Limb (tissue), 2 donors: Measurements from ENCODE around the gene ABHD14A.
A peak's percentile ranks its signal among the peaks of the same experiment; 100 is the strongest.

Source experiments
- DNase-seq, 2 donors: peaks; one replicate each; pipeline ENCODE4 v3.0.0-alpha.2; 2016; ENCODE audit errors: extremely low spot score in 2 of 2

The ABHD14A gene

GRCh38 chr3:51994530-51994929, 19.7 kb downstream of the ABHD14A start:
- no peak for DNase-seq

- DNase-seq, result peak; percentile 95
These were observed 20.7 kb downstream of the ABHD14A start, which contains the start of gene RPL29 for GRCh38 chr3:51995346-51996163. TSS of gene RPL29 (minus strand) at chr3:51995895. CDS start at chr3:51995461, 434 bp downstream.

GRCh38 chr3:51997172-51997571, 22.3 kb downstream of the ABHD14A start:
- DNase-seq, result no peak

GRCh38 chr3:51997935-51998596, 23.2 kb downstream of the ABHD14A start:
- no peak for DNase-seq

- DNase-seq, result no peak
These were observed 23.9 kb downstream of the ABHD14A start for GRCh38 chr3:51998774-51999173.

GRCh38 chr3:51999846-52000245, 25.0 kb downstream of the ABHD14A start:
- DNase-seq, result no peak

GRCh38 chr3:52001443-52001974, 26.6 kb downstream of the ABHD14A start:
- peak; percentile 75 to 92 for DNase-seq

GRCh38 chr3:52002748-52003147, 27.9 kb downstream of the ABHD14A start:
- peak in 1 of 2 donors; percentile 46 for DNase-seq

GRCh38 chr3:52004163-52004787, 29.4 kb downstream of the ABHD14A start:
- DNase-seq, result peak; percentile 81 to 84

- DNase-seq, result no peak
These were observed 30.1 kb downstream of the ABHD14A start for GRCh38 chr3:52004906-52005395.

- DNase-seq, result peak; percentile 55 to 76
These were observed 30.7 kb downstream of the ABHD14A start for GRCh38 chr3:52005571-52005986.

GRCh38 chr3:52006017-52006819, 31.4 kb downstream of the ABHD14A start:
- no peak for DNase-seq

- no peak for DNase-seq
These were observed 31.9 kb downstream of the ABHD14A start for GRCh38 chr3:52006820-52007133.

GRCh38 chr3:52007291-52007690, 32.4 kb downstream of the ABHD14A start:
- DNase-seq, result no peak

- no peak for DNase-seq
These were observed 35.6 kb downstream of the ABHD14A start for GRCh38 chr3:52010431-52010830.

GRCh38 chr3:52012699-52013098, 37.8 kb downstream of the ABHD14A start:
- no peak for DNase-seq

GRCh38 chr3:52013802-52014598, 39.1 kb downstream of the ABHD14A start:
- DNase-seq, result no peak

- no peak for DNase-seq
These were observed 39.7 kb downstream of the ABHD14A start for GRCh38 chr3:52014613-52015012.

- no peak for DNase-seq
These were observed 40.8 kb downstream of the ABHD14A start for GRCh38 chr3:52015438-52016228.
